Astrocyte (in vitro differentiated cells and primary cell): Measurements from ENCODE around the gene EFCAB13. TPM values are rescaled to one million over a fixed set of nuclear protein-coding genes. Genes with fewer than 3 reads are reported as not detected.

ENCODE experiments used
- DNase-seq: peaks from one replicate; pipeline ENCODE4 v3.0.0-alpha.2; 2010; ENCODE audit warnings: low read depth
- FAIRE-seq: peaks from 2 replicates; lab custom pipeline; 2011; peaks lifted over from hg19 to GRCh38; lab: Jason Lieb, UNC
- H2AFZ ChIP-seq: 2 replicates; pipeline ENCODE4 v1.6.0; 2012; ENCODE audit warnings: low read depth, low read length, inconsistent platforms
- H3K27ac ChIP-seq: 2 replicates; pipeline ENCODE4 v1.5.1; 2011; ENCODE audit warnings: low read depth, low read length, inconsistent platforms
- H3K27me3 ChIP-seq: 2 replicates; pipeline ENCODE4 v1.6.0; 2011; ENCODE audit warnings: low read length, inconsistent platforms; ENCODE audit not compliant: insufficient read depth
- H3K36me3 ChIP-seq: 2 replicates; pipeline ENCODE4 v1.5.1; 2011; ENCODE audit warnings: low read length, inconsistent platforms; ENCODE audit not compliant: insufficient read depth
- H3K4me1 ChIP-seq: 2 replicates; pipeline ENCODE4 v1.5.1; 2011; ENCODE audit warnings: low read length, inconsistent platforms; ENCODE audit not compliant: insufficient read depth
- H3K4me2 ChIP-seq: 2 replicates; pipeline ENCODE4 v1.6.0; 2012; ENCODE audit warnings: low read length, inconsistent platforms
- H3K4me3 ChIP-seq: 2 replicates; pipeline ENCODE4 v1.5.1; 2011; ENCODE audit warnings: low read depth, mild to moderate bottlenecking, low read length, inconsistent platforms; ENCODE audit not compliant: insufficient read depth
- H3K79me2 ChIP-seq: 2 replicates; pipeline ENCODE4 v1.6.0; 2012; ENCODE audit warnings: mild to moderate bottlenecking, low read length, inconsistent platforms; ENCODE audit not compliant: insufficient read depth
- H3K9ac ChIP-seq: 2 replicates; pipeline ENCODE4 v1.6.0; 2012; ENCODE audit warnings: mild to moderate bottlenecking, low read length, inconsistent platforms
- H3K9me3 ChIP-seq: 2 replicates; pipeline ENCODE4 v1.5.1; 2012; ENCODE audit warnings: low read depth, mild to moderate bottlenecking, low read length, inconsistent platforms; ENCODE audit not compliant: insufficient read depth
- H4K20me1 ChIP-seq: 2 replicates; pipeline ENCODE4 v1.6.0; 2012; ENCODE audit warnings: low read length, inconsistent platforms; ENCODE audit not compliant: insufficient read depth
- H3K27ac Mint-ChIP-seq: one replicate; pipeline ENCODE4 v1.8.0; 2021; ENCODE audit warnings: mild to moderate bottlenecking, mixed read lengths; ENCODE audit not compliant: unreplicated experiment
- H3K27me3 Mint-ChIP-seq: one replicate; pipeline ENCODE4 v1.8.0; 2021; ENCODE audit warnings: low read depth, mixed read lengths; ENCODE audit not compliant: unreplicated experiment
- H3K36me3 Mint-ChIP-seq: one replicate; pipeline ENCODE4 v1.8.0; 2021; ENCODE audit warnings: low read depth, mixed read lengths; ENCODE audit not compliant: unreplicated experiment
- H3K4me1 Mint-ChIP-seq: one replicate; pipeline ENCODE4 v1.8.0; 2021; ENCODE audit warnings: low read depth, mixed read lengths; ENCODE audit not compliant: unreplicated experiment
- H3K4me3 Mint-ChIP-seq: one replicate; pipeline ENCODE4 v1.8.0; 2021; ENCODE audit warnings: mild to moderate bottlenecking, moderate library complexity, mixed read lengths; ENCODE audit not compliant: unreplicated experiment
- H3K9me3 Mint-ChIP-seq: one replicate; pipeline ENCODE4 v1.8.0; 2021; ENCODE audit warnings: mild to moderate bottlenecking, mixed read lengths; ENCODE audit not compliant: unreplicated experiment
- CTCF ChIP-seq: IDR thresholded peaks from 2 replicates; pipeline ENCODE4 v1.5.1; 2011; ENCODE audit warnings: low read depth, mild to moderate bottlenecking, inconsistent platforms, low read length, moderate library complexity; ENCODE audit not compliant: insufficient read depth
- EZH2 ChIP-seq: IDR thresholded peaks from 2 replicates; pipeline ENCODE4 v1.6.1; 2012; ENCODE audit warnings: mild to moderate bottlenecking, low read length, inconsistent platforms; ENCODE audit not compliant: insufficient read depth
- total RNA-seq: library from RNA; stranded (reverse); gene quantifications from 2 replicates; pipeline ENCODE4 v1.2.1, GENCODE V29; 2021

EFCAB13 gene
- total RNA-seq, 1 donor from 2014 or later, result 0.66 TPM

DNA sequence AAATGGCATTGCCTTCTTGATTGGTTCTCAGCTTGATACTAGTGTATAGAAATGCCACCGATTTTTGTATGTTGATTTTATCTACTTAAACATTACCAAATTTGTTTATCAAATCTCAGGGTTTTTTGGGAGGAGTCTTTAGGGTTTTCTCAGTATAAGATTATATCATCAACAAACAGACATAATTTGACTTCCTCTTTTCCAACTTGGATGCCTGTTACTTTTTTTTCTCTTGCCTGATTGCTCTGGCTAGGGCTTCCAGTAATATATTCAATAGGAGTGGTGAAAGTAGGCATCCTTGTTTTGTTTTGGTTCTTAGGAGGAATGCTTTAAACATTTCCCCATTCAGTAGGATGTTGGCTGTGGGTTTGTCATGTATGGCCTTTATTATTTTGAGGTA is 29.1 kb downstream of the EFCAB13 start:
- FAIRE-seq (no peak), DNase-seq (no peak)
- Mint-ChIP-seq H3K27ac (no peak overlapping the region), H3K36me3 (no peaks in the 10 kb centered on the region), H3K4me1 (no peaks in the 10 kb centered on the region), H3K9me3 (peaks cover 7% of the 10 kb centered on the region), H3K4me3 (no peak overlapping the region), H3K27me3 (no peaks in the 10 kb centered on the region)
- no peaks in the 10 kb centered on the region for H3K4me1 ChIP-seq
- H3K79me2 ChIP-seq, result no peaks in the 10 kb centered on the region
- H2AFZ ChIP-seq, result no peak overlapping the region
- no peak overlapping the region for H3K4me3 ChIP-seq
- H3K9me3 ChIP-seq, result no peaks in the 10 kb centered on the region
- TF ChIP-seq EZH2 (no peak), CTCF (no peak)
- H4K20me1 ChIP-seq, result no peaks in the 10 kb centered on the region
- H3K9ac ChIP-seq, result no peak overlapping the region
- no peak overlapping the region for H3K4me2 ChIP-seq
- H3K36me3 ChIP-seq, result no peaks in the 10 kb centered on the region
- H3K27me3 ChIP-seq, result no peaks in the 10 kb centered on the region
- H3K27ac ChIP-seq, result no peak overlapping the region

GRCh38 chr17:47358652-47359051 is 34.9 kb downstream of the EFCAB13 start:
- Histone ChIP-seq H3K27me3 (no peaks in the 10 kb centered on the region), H3K4me3 (no peak overlapping the region), H3K79me2 (no peaks in the 10 kb centered on the region), H3K27ac (no peak overlapping the region), H3K9ac (no peak overlapping the region), H3K9me3 (no peaks in the 10 kb centered on the region), H3K4me2 (no peak overlapping the region), H3K36me3 (no peaks in the 10 kb centered on the region), H2AFZ (no peak overlapping the region), H4K20me1 (no peaks in the 10 kb centered on the region), H3K4me1 (no peaks in the 10 kb centered on the region)
- Mint-ChIP-seq H3K27ac (no peak overlapping the region), H3K36me3 (peaks cover 1% of the 10 kb centered on the region), H3K27me3 (no peaks in the 10 kb centered on the region), H3K4me1 (no peaks in the 10 kb centered on the region), H3K9me3 (peaks cover 6% of the 10 kb centered on the region), H3K4me3 (no peak overlapping the region)
- no peak for DNase-seq
- FAIRE-seq, result no peak
- TF ChIP-seq EZH2 (no peak), CTCF (no peak)

DNA sequence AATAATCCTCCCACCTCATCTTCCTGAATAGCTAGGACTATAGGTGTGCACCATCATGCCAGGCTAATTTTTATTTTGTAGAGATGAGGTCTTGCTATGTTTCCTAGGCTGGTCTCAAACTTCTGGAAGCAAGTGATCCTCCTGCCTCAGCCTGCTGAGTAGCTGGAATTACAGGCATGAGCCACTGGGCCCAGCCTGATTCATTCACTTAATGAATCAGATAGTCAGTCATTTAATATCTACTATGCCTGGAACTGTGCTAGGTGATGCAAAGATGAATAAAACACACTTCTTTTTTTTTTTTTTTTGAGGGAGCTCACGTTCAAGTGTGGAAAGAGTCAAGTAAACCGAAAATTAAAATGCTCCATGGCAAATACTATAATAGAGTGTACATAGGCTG is 39.4 kb downstream of the EFCAB13 start:
- H2AFZ ChIP-seq, result no peak overlapping the region
- no peaks in the 10 kb centered on the region for H4K20me1 ChIP-seq
- no peaks in the 10 kb centered on the region for H3K4me1 Mint-ChIP-seq
- peaks cover 4% of the 10 kb centered on the region for H3K36me3 Mint-ChIP-seq
- DNase-seq (no peak), FAIRE-seq (no peak)
- no peaks in the 10 kb centered on the region for H3K9me3 ChIP-seq
- TF ChIP-seq CTCF, result no peak
- no peak for TF ChIP-seq EZH2
- H3K27ac Mint-ChIP-seq, result no peak overlapping the region
- H3K4me1 ChIP-seq, result no peaks in the 10 kb centered on the region
- H3K4me2 ChIP-seq, result no peak overlapping the region
- H3K9ac ChIP-seq, result no peak overlapping the region
- H3K36me3 ChIP-seq, result no peaks in the 10 kb centered on the region
- H3K27me3 Mint-ChIP-seq, result no peaks in the 10 kb centered on the region
- no peak overlapping the region for H3K27ac ChIP-seq
- peaks cover 3% of the 10 kb centered on the region for H3K9me3 Mint-ChIP-seq
- no peak overlapping the region for H3K4me3 Mint-ChIP-seq
- H3K4me3 ChIP-seq, result no peak overlapping the region
- H3K79me2 ChIP-seq, result no peaks in the 10 kb centered on the region
- H3K27me3 ChIP-seq, result no peaks in the 10 kb centered on the region
